WTC11 (cell line): ENCODE measurements around the gene ELK1. TPM values are rescaled to one million over a fixed set of nuclear protein-coding genes. Genes with fewer than 3 reads are reported as not detected.
A peak's percentile ranks its signal among the peaks of the same experiment; 100 is the strongest.

Experiments
- ATAC-seq: fragments of 200-7000 bp; cut with Tn5 transposase; 2 replicates; pipeline ENCODE4 v1.10.0; 2021; ENCODE audit warnings: mild to moderate bottlenecking, moderate library complexity
- CTCF ChIA-PET: fragments of 300-600 bp; sonication (Branson Sonifier 250); formaldehyde crosslinking; loops from one replicate; lab custom pipeline; 2021; ENCODE audit warnings: antibody characterized with exemption; lab: Charles Lee
- POLR2A ChIA-PET: fragments of 350-600 bp; sonication (Branson Sonifier 250); formaldehyde crosslinking; loops from one replicate; lab custom pipeline; 2021; ENCODE audit warnings: antibody characterized with exemption; lab: Charles Lee
- DNase-seq: peaks from one replicate; pipeline ENCODE4 v3.0.0; 2021; ENCODE audit warnings: low spot score
- H3K27ac Mint-ChIP-seq: 2 replicates; pipeline ENCODE4 v1.8.0; 2021; ENCODE audit warnings: mixed read lengths
- H3K27me3 Mint-ChIP-seq: 2 replicates; pipeline ENCODE4 v1.8.0; 2021; ENCODE audit warnings: low read depth, mild to moderate bottlenecking, moderate library complexity, mixed read lengths
- H3K36me3 Mint-ChIP-seq: 2 replicates; pipeline ENCODE4 v1.8.0; 2021; ENCODE audit warnings: mixed read lengths
- H3K4me1 Mint-ChIP-seq: 2 replicates; pipeline ENCODE4 v1.8.0; 2022; ENCODE audit warnings: mixed read lengths
- H3K4me3 Mint-ChIP-seq: 2 replicates; pipeline ENCODE4 v1.8.0; 2021; ENCODE audit warnings: mild to moderate bottlenecking, moderate library complexity, mixed read lengths
- H3K9me3 Mint-ChIP-seq: 2 replicates; pipeline ENCODE4 v1.8.0; 2021; ENCODE audit warnings: mixed read lengths
- FOXK1 ChIP-seq: sonication (generic); formaldehyde crosslinking; IDR thresholded peaks from 2 replicates; pipeline ENCODE4 v1.8.0; 2022; ENCODE audit warnings: mild to moderate bottlenecking, moderate library complexity, missing genetic modification reagents
- GRHL2 ChIP-seq: fragments of 250-450 bp; sonication (Bioruptor Pico); IDR thresholded peaks from 2 replicates; pipeline ENCODE4 v1.8.0; 2022; ENCODE audit warnings: mild to moderate bottlenecking, moderate library complexity; ENCODE audit not compliant: insufficient replicate concordance, severe bottlenecking
- JAZF1 ChIP-seq: fragments of 250-450 bp; sonication (Bioruptor Pico); IDR thresholded peaks from 2 replicates; pipeline ENCODE4 v1.9.0; 2021; ENCODE audit warnings: moderate library complexity, mild to moderate bottlenecking, inconsistent platforms
- MXD4 ChIP-seq: fragments of 250-450 bp; sonication (Bioruptor Pico); IDR thresholded peaks from 2 replicates; pipeline ENCODE4 v1.8.0; 2021; ENCODE audit warnings: mild to moderate bottlenecking, moderate library complexity, borderline replicate concordance
- MYBL2 ChIP-seq: sonication (generic); formaldehyde crosslinking; IDR thresholded peaks from 2 replicates; pipeline ENCODE4 v1.8.1; 2023; ENCODE audit warnings: mild to moderate bottlenecking, moderate library complexity, missing genetic modification reagents
- NR2C2 ChIP-seq: sonication (generic); formaldehyde crosslinking; IDR thresholded peaks from 2 replicates; pipeline ENCODE4 v1.8.0; 2022; ENCODE audit warnings: mild to moderate bottlenecking, missing genetic modification reagents
- STAT6 ChIP-seq: sonication (generic); formaldehyde crosslinking; conservative IDR thresholded peaks from 2 replicates; pipeline ENCODE4 v1.8.1; 2023; ENCODE audit warnings: mild to moderate bottlenecking, low read depth, missing genetic modification reagents, moderate library complexity
- TP53 ChIP-seq: sonication (generic); formaldehyde crosslinking; IDR thresholded peaks from 2 replicates; pipeline ENCODE4 v1.8.1; 2023; ENCODE audit warnings: mild to moderate bottlenecking, missing genetic modification reagents
- USF2 ChIP-seq: sonication (generic); formaldehyde crosslinking; IDR thresholded peaks from 2 replicates; pipeline ENCODE4 v1.8.1; 2023; ENCODE audit warnings: mild to moderate bottlenecking, missing genetic modification reagents, moderate library complexity
- ZNF263 ChIP-seq: sonication (generic); formaldehyde crosslinking; IDR thresholded peaks from 2 replicates; pipeline ENCODE4 v1.8.1; 2022; ENCODE audit warnings: low read depth, mild to moderate bottlenecking, moderate library complexity, missing genetic modification reagents
- total RNA-seq: library from RNA; stranded (reverse); gene quantifications from 3 replicates; pipeline ENCODE4 v1.2.3, GENCODE V29; 2021
- TF ChIP-seq, protein P1 (sequence below): sonication (generic); formaldehyde crosslinking; IDR thresholded peaks from 2 replicates; pipeline ENCODE4 v1.8.1; 2022; ENCODE audit warnings: low read depth, missing genetic modification reagents, borderline replicate concordance
- TF ChIP-seq, protein P2 (sequence below): sonication (generic); formaldehyde crosslinking; IDR thresholded peaks from 2 replicates; pipeline ENCODE4 v1.8.1; 2023; ENCODE audit warnings: mild to moderate bottlenecking, missing genetic modification reagents
- TF ChIP-seq, protein P3 (sequence below): sonication (generic); formaldehyde crosslinking; IDR thresholded peaks from 2 replicates; pipeline ENCODE4 v1.8.1; 2022; ENCODE audit warnings: mild to moderate bottlenecking, moderate library complexity, missing genetic modification reagents
- TF ChIP-seq, protein P4 (sequence below): sonication (generic); formaldehyde crosslinking; IDR thresholded peaks from 2 replicates; pipeline ENCODE4 v1.8.1; 2022; ENCODE audit warnings: missing genetic modification reagents, borderline replicate concordance

The ELK1 gene
- total RNA-seq, 1 experiment from 2014 or later = 35.8 TPM

DNA sequence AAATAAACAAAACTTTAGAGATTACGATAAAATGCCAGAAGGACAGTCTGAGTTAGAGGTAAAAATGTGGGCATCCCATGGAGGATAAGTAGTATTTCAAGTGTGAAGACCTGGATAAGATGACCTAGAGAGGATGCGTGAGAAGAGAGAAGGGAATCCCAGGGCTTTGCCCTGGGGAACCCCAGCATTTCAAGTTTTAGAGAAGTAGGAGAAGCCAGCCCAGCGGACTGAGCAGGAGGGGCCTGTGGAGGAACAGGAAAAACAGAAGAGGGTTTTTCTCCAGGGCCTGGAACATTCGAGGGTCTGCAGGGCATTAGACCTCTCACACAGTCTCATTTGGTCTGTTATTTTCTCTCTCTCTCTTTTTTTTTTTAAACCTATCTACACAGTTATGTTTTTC, 17.7 kb downstream of the ELK1 start:
- CTCF ChIA-PET = no interaction called here
- Mint-ChIP-seq H3K36me3 (peaks cover 7% of the 10 kb centered on the region), H3K4me3 (no peak overlapping the region), H3K27me3 (no peaks in the 10 kb centered on the region; the same call in 1 of the 2 replicates), H3K27ac (peak overlapping the region; percentile 78), H3K9me3 (no peaks in the 10 kb centered on the region), H3K4me1 (peaks cover 15% of the 10 kb centered on the region)
- no peak for DNase-seq
- no peak for TF ChIP-seq TP53 (CRISPR knock-in tag)
- TF ChIP-seq MYBL2 (CRISPR knock-in tag) = no peak
- TF ChIP-seq, protein P1, sequence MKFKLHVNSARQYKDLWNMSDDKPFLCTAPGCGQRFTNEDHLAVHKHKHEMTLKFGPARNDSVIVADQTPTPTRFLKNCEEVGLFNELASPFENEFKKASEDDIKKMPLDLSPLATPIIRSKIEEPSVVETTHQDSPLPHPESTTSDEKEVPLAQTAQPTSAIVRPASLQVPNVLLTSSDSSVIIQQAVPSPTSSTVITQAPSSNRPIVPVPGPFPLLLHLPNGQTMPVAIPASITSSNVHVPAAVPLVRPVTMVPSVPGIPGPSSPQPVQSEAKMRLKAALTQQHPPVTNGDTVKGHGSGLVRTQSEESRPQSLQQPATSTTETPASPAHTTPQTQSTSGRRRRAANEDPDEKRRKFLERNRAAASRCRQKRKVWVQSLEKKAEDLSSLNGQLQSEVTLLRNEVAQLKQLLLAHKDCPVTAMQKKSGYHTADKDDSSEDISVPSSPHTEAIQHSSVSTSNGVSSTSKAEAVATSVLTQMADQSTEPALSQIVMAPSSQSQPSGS = no peak
- no peak for TF ChIP-seq NR2C2
- TF ChIP-seq JAZF1 = no peak
- TF ChIP-seq, protein P2, sequence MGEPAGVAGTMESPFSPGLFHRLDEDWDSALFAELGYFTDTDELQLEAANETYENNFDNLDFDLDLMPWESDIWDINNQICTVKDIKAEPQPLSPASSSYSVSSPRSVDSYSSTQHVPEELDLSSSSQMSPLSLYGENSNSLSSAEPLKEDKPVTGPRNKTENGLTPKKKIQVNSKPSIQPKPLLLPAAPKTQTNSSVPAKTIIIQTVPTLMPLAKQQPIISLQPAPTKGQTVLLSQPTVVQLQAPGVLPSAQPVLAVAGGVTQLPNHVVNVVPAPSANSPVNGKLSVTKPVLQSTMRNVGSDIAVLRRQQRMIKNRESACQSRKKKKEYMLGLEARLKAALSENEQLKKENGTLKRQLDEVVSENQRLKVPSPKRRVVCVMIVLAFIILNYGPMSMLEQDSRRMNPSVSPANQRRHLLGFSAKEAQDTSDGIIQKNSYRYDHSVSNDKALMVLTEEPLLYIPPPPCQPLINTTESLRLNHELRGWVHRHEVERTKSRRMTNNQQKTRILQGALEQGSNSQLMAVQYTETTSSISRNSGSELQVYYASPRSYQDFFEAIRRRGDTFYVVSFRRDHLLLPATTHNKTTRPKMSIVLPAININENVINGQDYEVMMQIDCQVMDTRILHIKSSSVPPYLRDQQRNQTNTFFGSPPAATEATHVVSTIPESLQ (CRISPR knock-in tag) = no peak
- no peak for TF ChIP-seq FOXK1 (CRISPR knock-in tag)
- TF ChIP-seq GRHL2 (CRISPR knock-in tag) = no peak
- TF ChIP-seq STAT6 (CRISPR knock-in tag) = no peak
- POLR2A ChIA-PET = no interaction called here
- no peak for ATAC-seq

GRCh38 chrX:47631676-47632075, 18.7 kb downstream of the ELK1 start:
- TF ChIP-seq ZNF263 (CRISPR knock-in tag) (no peak), USF2 (no peak), MXD4 (CRISPR knock-in tag) (no peak)
- TF ChIP-seq, protein P3, sequence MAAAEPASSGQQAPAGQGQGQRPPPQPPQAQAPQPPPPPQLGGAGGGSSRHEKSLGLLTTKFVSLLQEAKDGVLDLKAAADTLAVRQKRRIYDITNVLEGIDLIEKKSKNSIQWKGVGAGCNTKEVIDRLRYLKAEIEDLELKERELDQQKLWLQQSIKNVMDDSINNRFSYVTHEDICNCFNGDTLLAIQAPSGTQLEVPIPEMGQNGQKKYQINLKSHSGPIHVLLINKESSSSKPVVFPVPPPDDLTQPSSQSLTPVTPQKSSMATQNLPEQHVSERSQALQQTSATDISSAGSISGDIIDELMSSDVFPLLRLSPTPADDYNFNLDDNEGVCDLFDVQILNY (CRISPR knock-in tag) = no peak
- TF ChIP-seq, protein P4, sequence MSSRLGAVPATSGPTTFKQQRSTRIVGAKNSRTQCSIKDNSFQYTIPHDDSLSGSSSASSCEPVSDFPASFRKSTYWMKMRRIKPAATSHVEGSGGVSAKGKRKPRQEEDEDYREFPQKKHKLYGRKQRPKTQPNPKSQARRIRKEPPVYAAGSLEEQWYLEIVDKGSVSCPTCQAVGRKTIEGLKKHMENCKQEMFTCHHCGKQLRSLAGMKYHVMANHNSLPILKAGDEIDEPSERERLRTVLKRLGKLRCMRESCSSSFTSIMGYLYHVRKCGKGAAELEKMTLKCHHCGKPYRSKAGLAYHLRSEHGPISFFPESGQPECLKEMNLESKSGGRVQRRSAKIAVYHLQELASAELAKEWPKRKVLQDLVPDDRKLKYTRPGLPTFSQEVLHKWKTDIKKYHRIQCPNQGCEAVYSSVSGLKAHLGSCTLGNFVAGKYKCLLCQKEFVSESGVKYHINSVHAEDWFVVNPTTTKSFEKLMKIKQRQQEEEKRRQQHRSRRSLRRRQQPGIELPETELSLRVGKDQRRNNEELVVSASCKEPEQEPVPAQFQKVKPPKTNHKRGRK (CRISPR knock-in tag) = no peak
- H3K36me3 Mint-ChIP-seq = peaks cover 2% of the 10 kb centered on the region
- no peak for ATAC-seq
- peaks cover 12% of the 10 kb centered on the region for H3K4me1 Mint-ChIP-seq
- no peaks in the 10 kb centered on the region for H3K9me3 Mint-ChIP-seq
- DNase-seq = no peak
- no peaks in the 10 kb centered on the region; the same call in 1 of the 2 replicates for H3K27me3 Mint-ChIP-seq
- ChIA-PET POLR2A (no interaction called here), CTCF (interaction anchor here (1.4 to 2.0 kb wide), 2 partner anchors 13 to 62 kb away, joined by 3 to 9 read pairs; no protein-coding TSS in a partner anchor)
- no peak overlapping the region for H3K4me3 Mint-ChIP-seq
- no peak overlapping the region for H3K27ac Mint-ChIP-seq
